HepG2 (cell line): ENCODE data around the gene ITGB3. TPM values are rescaled to one million over a fixed set of nuclear protein-coding genes. Genes with fewer than 3 reads are reported as not detected.

ENCODE experiments used
- ATF7 ChIP-seq, 2 experiments: fragments of 450-650 bp in 1 of 2; sonication (generic) in 1 of 2; formaldehyde crosslinking in 1 of 2; IDR thresholded peaks; 2 replicates each; pipeline versions ENCODE4 v1.4.0 to v1.6.1; 2016 to 2020; ENCODE audit warnings: antibody characterized with exemption in 1 of 2, mild to moderate bottlenecking in 1 of 2, missing genetic modification reagents in 1 of 2
- JUND ChIP-seq: sonication (generic); formaldehyde crosslinking; IDR thresholded peaks from 2 replicates; pipeline ENCODE4 v1.8.0; 2022; ENCODE audit warnings: mild to moderate bottlenecking, missing genetic modification reagents
- MAZ ChIP-seq, 2 experiments: sonication (generic) in 1 of 2; formaldehyde crosslinking in 1 of 2; IDR thresholded peaks; 2 replicates each; pipeline versions ENCODE4 v1.5.0 to v1.6.1; 2012 to 2020; ENCODE audit warnings: low read depth in 2 of 2, mild to moderate bottlenecking in 2 of 2, borderline replicate concordance in 1 of 2, improper control_type of control experiment in 1 of 2, low read length in 1 of 2, missing genetic modification reagents in 1 of 2, moderate library complexity in 1 of 2
- NFKBIZ ChIP-seq: IDR thresholded peaks from 2 replicates; pipeline ENCODE4 v1.6.1; 2018; ENCODE audit warnings: missing genetic modification reagents, missing compliant biosample characterization
- RARA ChIP-seq: IDR thresholded peaks from 2 replicates; pipeline ENCODE4 v1.6.1; 2016; ENCODE audit warnings: missing genetic modification reagents, missing compliant biosample characterization
- ZNF383 ChIP-seq: sonication (generic); formaldehyde crosslinking; IDR thresholded peaks from 2 replicates; pipeline ENCODE4 v1.4.0; 2020; ENCODE audit warnings: missing genetic modification reagents, mild to moderate bottlenecking, borderline replicate concordance
- ZNF501 ChIP-seq: sonication (generic); formaldehyde crosslinking; IDR thresholded peaks from 2 replicates; pipeline ENCODE4 v1.5.1; 2020; ENCODE audit warnings: mild to moderate bottlenecking, moderate library complexity, missing genetic modification reagents
- ZNF605 ChIP-seq: sonication (generic); formaldehyde crosslinking; IDR thresholded peaks from 2 replicates; pipeline ENCODE4 v1.8.0; 2022; ENCODE audit warnings: mild to moderate bottlenecking, missing genetic modification reagents
- polyA plus RNA-seq, 8 experiments: library from polyadenylated mRNA; depleted of rRNA in 3 of 8; stranded (reverse) in 7 of 8; unstranded in 1 of 8; fragments of >200 nt; fragmentation: Illumina TruSeq in 4 of 8; extraction: Trizol in 4 of 8; gene quantifications; 2 replicates each; pipeline versions ENCODE4 v1.2.1 to v1.2.3, GENCODE V29; 2011 to 2016; ENCODE audit warnings: low read depth in 4 of 8, missing spikeins in 1 of 8, mixed read lengths in 1 of 8; ENCODE audit not compliant: insufficient read depth in 1 of 8
- total RNA-seq, 5 experiments: library from RNA; depleted of rRNA; stranded (reverse); fragments of >200 nt; fragmentation: Illumina TruSeq; extraction: Trizol; gene quantifications; 2 replicates each; pipeline ENCODE4 v1.2.3, GENCODE V29; 2016; ENCODE audit warnings: low read depth in 1 of 5
- TF ChIP-seq, protein P1 (sequence below), 2 experiments: sonication (generic) in 1 of 2; formaldehyde crosslinking in 1 of 2; IDR thresholded peaks; 2 replicates each; pipeline versions ENCODE4 v1.4.0 to v1.6.1; 2016 to 2020; ENCODE audit warnings: borderline replicate concordance in 1 of 2, low read depth in 1 of 2, mild to moderate bottlenecking in 1 of 2, missing genetic modification reagents in 1 of 2
- TF ChIP-seq, protein P2 (sequence below): sonication (generic); formaldehyde crosslinking; IDR thresholded peaks from 2 replicates; pipeline ENCODE4 v1.4.0; 2020; ENCODE audit warnings: missing genetic modification reagents
- TF ChIP-seq, protein P3 (sequence below): sonication (generic); formaldehyde crosslinking; IDR thresholded peaks from 2 replicates; pipeline ENCODE4 v1.4.0; 2020; ENCODE audit warnings: low read depth, mild to moderate bottlenecking, missing genetic modification reagents
- TF ChIP-seq, protein P4 (sequence below), 2 experiments: sonication (generic) in 1 of 2; formaldehyde crosslinking in 1 of 2; IDR thresholded peaks; 2 replicates each; pipeline versions ENCODE4 v1.4.0 to v1.6.1; 2018 to 2020; ENCODE audit warnings: missing genetic modification reagents in 2 of 2, borderline replicate concordance in 1 of 2, low read depth in 1 of 2, mild to moderate bottlenecking in 1 of 2, missing biosample characterization in 1 of 2

The ITGB3 gene
- total and polyA plus RNA-seq, 2 of the 13 experiments (the other 11 are each of a cell fraction or from before 2014, with no cell fraction given) = 0.09 to 0.31 TPM

DNA sequence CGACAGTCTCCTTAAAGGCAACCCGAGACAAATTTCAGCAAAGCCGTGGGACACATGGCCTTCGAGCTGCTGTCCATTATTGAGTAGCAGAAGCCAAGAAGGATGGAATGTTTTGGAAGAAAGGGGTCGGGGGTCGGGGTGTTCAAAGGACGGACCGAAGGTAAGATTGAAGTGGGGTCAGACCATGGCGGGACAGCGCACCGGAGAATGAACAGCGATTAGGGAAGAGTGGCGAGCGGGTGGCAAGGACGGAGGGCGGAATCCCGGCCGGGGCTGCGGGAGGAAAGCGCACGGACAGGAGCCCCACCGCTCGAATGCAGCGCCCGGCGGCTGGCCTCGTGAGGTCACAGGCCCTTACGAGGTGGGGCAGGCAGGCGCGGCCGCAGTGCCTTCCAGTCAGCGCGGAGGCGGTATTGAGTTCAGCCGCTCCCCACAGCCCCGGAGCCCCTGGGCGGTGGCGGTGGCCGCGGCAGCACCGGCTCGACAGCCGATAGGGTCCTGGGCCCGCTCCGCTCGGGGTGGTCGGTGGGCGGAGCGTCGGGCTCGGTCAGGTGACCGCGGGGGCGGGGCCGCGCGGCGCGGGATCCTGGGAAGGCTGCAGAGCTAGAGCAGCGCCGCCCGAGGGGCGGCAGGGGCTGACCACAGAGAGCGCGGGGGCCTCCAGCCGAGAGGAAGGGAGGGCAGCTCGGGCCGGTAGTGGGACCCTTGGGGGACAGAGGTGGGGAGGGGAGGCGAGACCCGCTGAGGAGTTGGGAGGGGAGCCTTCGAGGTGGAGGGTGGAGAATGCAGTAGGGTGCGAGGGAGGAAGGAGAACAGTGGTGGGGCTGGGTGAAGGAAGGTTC, 70.0 kb downstream of the ITGB3 start, which contains the start of gene EFCAB13 (continued):
- TF ChIP-seq, protein P1, sequence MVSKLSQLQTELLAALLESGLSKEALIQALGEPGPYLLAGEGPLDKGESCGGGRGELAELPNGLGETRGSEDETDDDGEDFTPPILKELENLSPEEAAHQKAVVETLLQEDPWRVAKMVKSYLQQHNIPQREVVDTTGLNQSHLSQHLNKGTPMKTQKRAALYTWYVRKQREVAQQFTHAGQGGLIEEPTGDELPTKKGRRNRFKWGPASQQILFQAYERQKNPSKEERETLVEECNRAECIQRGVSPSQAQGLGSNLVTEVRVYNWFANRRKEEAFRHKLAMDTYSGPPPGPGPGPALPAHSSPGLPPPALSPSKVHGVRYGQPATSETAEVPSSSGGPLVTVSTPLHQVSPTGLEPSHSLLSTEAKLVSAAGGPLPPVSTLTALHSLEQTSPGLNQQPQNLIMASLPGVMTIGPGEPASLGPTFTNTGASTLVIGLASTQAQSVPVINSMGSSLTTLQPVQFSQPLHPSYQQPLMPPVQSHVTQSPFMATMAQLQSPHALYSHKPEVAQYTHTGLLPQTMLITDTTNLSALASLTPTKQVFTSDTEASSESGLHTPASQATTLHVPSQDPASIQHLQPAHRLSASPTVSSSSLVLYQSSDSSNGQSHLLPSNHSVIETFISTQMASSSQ (IDR thresholded peaks at IDR 0.05; ENCODE audit: low read depth) = no peak
- TF ChIP-seq, protein P1 (CRISPR knock-in tag; IDR thresholded peaks at IDR 0.05; ENCODE audit: borderline replicate concordance) = peak; percentile 86
- TF ChIP-seq ATF7 (IDR thresholded peaks at IDR 0.05) = no peak
- TF ChIP-seq ATF7 (CRISPR knock-in tag; IDR thresholded peaks at IDR 0.05) = peak; percentile 57; the same call in 1 of the 2 replicates
- 0 out of 2 replicates have a peak, but pooled peaks have one; percentile 71 for TF ChIP-seq NFKBIZ (CRISPR knock-in tag)
- TF ChIP-seq, protein P2, sequence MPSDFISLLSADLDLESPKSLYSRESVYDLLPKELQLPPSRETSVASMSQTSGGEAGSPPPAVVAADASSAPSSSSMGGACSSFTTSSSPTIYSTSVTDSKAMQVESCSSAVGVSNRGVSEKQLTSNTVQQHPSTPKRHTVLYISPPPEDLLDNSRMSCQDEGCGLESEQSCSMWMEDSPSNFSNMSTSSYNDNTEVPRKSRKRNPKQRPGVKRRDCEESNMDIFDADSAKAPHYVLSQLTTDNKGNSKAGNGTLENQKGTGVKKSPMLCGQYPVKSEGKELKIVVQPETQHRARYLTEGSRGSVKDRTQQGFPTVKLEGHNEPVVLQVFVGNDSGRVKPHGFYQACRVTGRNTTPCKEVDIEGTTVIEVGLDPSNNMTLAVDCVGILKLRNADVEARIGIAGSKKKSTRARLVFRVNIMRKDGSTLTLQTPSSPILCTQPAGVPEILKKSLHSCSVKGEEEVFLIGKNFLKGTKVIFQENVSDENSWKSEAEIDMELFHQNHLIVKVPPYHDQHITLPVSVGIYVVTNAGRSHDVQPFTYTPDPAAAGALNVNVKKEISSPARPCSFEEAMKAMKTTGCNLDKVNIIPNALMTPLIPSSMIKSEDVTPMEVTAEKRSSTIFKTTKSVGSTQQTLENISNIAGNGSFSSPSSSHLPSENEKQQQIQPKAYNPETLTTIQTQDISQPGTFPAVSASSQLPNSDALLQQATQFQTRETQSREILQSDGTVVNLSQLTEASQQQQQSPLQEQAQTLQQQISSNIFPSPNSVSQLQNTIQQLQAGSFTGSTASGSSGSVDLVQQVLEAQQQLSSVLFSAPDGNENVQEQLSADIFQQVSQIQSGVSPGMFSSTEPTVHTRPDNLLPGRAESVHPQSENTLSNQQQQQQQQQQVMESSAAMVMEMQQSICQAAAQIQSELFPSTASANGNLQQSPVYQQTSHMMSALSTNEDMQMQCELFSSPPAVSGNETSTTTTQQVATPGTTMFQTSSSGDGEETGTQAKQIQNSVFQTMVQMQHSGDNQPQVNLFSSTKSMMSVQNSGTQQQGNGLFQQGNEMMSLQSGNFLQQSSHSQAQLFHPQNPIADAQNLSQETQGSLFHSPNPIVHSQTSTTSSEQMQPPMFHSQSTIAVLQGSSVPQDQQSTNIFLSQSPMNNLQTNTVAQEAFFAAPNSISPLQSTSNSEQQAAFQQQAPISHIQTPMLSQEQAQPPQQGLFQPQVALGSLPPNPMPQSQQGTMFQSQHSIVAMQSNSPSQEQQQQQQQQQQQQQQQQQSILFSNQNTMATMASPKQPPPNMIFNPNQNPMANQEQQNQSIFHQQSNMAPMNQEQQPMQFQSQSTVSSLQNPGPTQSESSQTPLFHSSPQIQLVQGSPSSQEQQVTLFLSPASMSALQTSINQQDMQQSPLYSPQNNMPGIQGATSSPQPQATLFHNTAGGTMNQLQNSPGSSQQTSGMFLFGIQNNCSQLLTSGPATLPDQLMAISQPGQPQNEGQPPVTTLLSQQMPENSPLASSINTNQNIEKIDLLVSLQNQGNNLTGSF (CRISPR knock-in tag) = peak; percentile 87; the same call in 1 of the 2 replicates
- TF ChIP-seq ZNF501 (CRISPR knock-in tag) = peak; percentile 87
- TF ChIP-seq RARA = peak; percentile 63
- TF ChIP-seq ZNF383 (CRISPR knock-in tag) = peak; percentile 85; the same call in 1 of the 2 replicates
- TF ChIP-seq, protein P3, sequence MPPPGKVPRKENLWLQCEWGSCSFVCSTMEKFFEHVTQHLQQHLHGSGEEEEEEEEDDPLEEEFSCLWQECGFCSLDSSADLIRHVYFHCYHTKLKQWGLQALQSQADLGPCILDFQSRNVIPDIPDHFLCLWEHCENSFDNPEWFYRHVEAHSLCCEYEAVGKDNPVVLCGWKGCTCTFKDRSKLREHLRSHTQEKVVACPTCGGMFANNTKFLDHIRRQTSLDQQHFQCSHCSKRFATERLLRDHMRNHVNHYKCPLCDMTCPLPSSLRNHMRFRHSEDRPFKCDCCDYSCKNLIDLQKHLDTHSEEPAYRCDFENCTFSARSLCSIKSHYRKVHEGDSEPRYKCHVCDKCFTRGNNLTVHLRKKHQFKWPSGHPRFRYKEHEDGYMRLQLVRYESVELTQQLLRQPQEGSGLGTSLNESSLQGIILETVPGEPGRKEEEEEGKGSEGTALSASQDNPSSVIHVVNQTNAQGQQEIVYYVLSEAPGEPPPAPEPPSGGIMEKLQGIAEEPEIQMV (CRISPR knock-in tag) = peak; percentile 61; the same call in 1 of the 2 replicates
- peak; percentile 60; the same call in 1 of the 2 replicates for TF ChIP-seq JUND (CRISPR knock-in tag)
- peak; percentile 93 for TF ChIP-seq ZNF605 (CRISPR knock-in tag)
- TF ChIP-seq, protein P4, sequence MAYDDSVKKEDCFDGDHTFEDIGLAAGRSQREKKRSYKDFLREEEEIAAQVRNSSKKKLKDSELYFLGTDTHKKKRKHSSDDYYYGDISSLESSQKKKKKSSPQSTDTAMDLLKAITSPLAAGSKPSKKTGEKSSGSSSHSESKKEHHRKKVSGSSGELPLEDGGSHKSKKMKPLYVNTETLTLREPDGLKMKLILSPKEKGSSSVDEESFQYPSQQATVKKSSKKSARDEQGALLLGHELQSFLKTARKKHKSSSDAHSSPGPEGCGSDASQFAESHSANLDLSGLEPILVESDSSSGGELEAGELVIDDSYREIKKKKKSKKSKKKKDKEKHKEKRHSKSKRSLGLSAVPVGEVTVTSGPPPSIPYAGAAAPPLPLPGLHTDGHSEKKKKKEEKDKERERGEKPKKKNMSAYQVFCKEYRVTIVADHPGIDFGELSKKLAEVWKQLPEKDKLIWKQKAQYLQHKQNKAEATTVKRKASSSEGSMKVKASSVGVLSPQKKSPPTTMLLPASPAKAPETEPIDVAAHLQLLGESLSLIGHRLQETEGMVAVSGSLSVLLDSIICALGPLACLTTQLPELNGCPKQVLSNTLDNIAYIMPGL (CRISPR knock-in tag; IDR thresholded peaks at IDR 0.05; ENCODE audit: borderline replicate concordance in 1 of 2, low read depth in 1 of 2) = peak; percentile 89 to 96
- TF ChIP-seq MAZ (IDR thresholded peaks at IDR 0.05; ENCODE audit: borderline replicate concordance, low read depth, low read length) = 0 out of 2 replicates have a peak, but pooled peaks have one; percentile 43
- peak; percentile 98; the same call in 1 of the 2 replicates for TF ChIP-seq MAZ (CRISPR knock-in tag; IDR thresholded peaks at IDR 0.05; ENCODE audit: low read depth)
